Astrocyte (in vitro differentiated cells and primary cell): Measurements from ENCODE around the gene CHSY1.

Experiments used
- CTCF ChIP-seq: IDR thresholded peaks from 2 replicates; pipeline ENCODE4 v1.5.1; 2011; ENCODE audit warnings: low read depth, mild to moderate bottlenecking, inconsistent platforms, low read length, moderate library complexity; ENCODE audit not compliant: insufficient read depth
- EZH2 ChIP-seq: IDR thresholded peaks from 2 replicates; pipeline ENCODE4 v1.6.1; 2012; ENCODE audit warnings: mild to moderate bottlenecking, low read length, inconsistent platforms; ENCODE audit not compliant: insufficient read depth

DNA sequence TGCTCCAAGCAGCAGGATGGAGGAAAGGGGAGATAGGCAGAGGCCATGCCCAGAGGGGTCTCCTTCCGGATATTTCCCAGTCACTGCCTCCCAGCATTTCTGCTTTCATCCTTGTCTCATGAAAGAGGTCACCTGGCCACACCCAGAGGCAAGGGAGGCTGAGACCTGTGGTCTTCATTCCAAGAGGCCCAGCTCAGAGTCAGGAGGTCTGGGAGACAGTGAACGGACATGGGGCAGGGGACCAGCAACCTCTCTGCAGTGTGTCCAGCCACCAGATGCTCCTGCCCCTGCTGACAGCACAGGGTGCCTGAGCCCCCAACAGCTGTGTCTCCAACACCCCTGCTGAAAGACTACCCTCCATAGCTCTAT is 111.2 kb downstream of the CHSY1 start:
- TF ChIP-seq CTCF = no peak
- TF ChIP-seq EZH2 = no peak
